OCI-M2 (cell line): ENCODE data around the gene CEBPA.
"Not testable (repeated sequence)": the region's sequence is repeated elsewhere in the genome, so short reads cannot be mapped to it uniquely, and the experiment has no call there.

Experiments
- DNase-seq: peaks from one replicate; lab custom pipeline; 2025; ENCODE audit not compliant: unreplicated experiment; lab: John Stamatoyannopoulos, UW

CEBPA gene

DNA sequence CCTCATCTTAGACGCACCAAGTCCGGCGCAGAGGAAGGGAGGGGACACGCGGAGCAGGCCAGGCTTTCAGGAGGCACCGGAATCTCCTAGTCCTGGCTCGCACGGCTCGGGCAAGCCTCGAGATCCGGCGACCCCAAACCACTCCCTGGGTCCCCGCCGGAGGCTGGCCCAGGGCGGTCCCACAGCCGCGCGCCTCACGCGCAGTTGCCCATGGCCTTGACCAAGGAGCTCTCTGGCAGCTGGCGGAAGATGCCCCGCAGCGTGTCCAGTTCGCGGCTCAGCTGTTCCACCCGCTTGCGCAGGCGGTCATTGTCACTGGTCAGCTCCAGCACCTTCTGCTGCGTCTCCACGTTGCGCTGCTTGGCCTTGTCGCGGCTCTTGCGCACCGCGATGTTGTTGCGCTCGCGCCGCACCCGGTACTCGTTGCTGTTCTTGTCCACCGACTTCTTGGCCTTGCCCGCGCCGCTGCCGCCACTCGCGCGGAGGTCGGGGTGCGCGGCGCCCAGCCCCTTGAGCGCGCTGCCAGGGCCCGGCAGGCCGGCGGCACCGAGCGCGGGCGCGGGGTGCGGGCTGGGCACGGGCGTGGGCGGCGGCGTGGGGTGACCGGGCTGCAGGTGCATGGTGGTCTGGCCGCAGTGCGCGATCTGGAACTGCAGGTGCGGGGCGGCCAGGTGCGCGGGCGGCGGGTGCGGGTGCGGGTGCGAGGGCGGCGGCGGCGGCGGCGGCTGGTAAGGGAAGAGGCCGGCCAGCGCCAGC is 1.0 kb downstream of the CEBPA start:
- DNase-seq = no peak

DNA sequence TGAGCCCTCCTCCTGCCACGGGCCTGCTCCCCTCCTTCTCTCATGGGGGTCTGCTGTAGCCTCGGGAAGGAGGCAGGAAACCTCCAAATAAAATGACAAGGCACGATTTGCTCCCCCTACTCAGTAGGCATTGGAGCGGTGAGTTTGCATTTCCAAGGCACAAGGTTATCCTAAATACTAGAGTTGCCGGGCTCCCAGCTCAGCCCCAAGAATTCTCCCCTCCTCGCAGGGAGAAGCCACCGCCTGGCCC is 1.5 kb downstream of the CEBPA start:
- no peak for DNase-seq

DNA sequence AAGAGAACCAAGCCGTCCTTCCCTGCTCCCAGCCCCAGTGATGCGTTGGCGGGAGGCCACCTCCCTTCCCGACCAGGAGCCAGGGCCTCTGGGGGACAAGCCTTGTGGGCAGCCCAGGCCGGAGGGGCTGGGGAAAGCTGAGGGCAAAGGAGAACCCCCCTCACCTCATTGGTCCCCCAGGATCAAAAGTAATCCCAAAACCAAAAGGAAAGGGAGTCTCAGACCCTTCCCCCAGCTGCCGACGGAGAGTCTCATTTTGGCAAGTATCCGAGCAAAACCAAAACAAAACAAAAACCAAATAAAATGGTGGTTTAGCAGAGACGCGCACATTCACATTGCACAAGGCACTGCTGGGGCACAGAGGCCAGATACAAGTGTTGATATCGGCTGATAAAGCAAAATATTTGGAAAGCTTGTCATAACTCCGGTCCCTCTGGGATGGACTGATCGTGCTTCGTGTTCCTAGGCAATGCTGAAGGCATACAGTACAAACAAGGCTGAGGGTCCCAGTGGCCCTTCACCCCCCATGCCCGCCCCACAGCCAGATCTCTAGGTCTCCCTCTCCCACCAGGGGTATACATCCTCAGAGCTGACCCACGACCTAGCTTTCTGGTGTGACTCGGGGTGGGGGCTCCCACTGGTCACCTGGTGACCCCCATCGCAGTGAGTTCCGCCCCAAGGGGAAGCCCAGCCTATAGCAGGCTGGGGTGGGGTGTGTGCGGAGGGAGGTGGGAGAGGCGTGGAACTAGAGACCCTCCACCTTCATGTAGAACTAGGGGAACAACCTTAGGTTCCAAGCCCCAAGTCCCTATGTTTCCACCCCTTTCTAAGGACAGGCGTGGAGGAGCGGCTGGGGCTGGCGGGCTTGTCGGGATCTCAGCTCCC is 2.1 kb downstream of the CEBPA start:
- no peak for DNase-seq

DNA sequence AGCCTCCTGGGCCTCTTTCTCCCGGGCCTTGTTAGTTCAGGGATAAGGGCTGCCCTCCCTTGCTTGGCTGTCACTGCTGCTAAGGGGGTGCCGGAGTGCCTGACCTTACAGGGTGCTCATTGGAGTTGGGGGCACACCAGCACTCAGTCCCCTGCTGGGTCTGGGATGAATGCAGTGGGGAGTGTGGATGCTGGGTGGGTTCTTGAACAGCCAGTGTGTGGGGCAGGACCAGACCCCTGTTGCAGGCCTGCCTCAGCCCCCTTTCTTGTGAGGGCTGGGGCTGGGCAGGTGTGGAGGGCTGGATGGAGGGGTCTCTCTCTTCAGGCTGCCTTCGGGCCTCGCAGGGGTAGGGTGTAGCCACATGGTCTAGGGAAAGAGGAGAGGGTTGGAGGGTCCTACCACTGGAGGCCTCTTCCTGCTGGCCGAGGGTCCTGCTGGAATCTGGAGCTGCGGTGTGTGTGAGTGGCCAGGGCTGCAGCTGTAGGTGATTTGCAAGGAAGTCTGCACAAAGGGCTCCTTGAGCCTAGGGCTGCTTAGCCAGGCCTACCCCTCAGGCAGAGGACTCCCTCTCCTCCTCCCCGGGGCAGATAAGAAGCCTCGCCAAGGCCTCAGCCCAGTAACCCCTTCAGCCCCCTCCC is 3.2 kb downstream of the CEBPA start:
- DNase-seq = no peak

DNA sequence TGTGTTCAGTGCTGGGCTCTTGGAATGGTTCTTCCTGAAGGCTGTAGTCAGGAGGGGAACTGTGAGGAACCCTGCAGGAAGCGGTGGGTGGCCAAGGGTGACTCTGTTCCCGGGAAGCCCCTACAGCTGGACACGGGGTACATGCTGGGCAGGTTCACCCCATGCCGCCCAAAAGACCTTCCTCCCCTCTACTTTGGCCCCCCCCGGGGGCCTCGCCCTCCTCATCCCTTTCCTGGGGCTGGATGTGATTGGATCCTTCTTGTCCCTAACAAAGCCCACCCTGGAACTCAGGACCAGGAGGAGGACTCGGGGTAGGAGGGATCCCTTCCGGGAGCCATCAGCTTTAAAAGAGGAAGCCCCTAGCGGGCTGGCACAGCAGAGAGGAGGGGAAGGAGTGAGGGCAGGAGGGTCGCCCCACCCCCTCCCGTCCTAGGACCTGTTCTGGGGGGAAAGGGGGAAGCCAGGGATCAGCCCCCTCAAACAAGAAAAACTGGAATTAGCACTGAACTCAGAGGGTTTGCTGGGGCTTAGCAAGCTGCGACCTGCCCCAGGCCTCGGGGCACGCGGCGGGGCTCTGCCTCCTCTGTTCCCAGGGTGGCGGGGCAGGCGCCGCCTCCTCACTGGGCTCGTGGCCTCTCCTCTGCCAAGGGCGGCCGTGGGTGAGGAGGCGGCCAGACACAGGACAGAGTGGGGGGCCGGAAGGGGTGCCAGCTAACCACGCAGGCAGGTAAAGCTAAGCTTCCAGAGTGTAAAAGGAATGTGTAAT is 4.0 kb downstream of the CEBPA start:
- DNase-seq = no peak

DNA sequence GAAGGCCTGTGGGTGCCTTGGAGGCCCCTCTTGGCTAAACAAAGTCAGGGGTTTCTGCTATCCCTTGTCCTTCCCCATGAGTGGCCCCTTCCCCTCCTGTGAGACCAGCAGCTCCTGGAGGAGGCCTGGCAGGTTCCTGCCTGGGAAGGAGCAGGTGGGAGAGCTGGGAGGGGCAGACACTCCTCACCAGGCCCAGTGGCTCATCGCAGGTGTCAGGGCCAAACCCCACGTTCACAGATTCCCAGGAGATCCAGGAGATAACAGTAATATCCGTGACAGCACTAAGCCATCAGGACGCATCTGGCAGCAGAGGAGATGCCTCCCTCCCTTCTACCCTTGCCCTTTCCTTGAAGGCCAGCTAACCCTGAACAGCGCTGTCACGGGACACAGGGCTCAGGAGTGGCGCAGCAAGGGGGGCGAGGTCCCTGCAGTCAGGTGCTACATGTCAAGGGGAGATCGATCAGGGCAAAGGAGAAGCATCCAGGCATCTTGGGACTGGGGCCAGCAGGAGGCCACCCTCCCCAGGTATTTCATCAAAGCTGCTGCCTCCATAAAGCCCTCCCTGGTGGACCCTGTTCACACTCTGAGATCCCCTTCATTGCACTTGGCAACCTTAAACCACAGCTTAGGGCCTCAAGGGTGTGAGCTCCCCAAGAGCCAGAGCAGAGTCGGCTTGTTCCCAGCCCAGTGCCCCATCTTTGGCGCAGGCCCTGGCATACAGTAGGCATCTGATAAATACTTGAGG is 4.8 kb downstream of the CEBPA start:
- no peak for DNase-seq

DNA sequence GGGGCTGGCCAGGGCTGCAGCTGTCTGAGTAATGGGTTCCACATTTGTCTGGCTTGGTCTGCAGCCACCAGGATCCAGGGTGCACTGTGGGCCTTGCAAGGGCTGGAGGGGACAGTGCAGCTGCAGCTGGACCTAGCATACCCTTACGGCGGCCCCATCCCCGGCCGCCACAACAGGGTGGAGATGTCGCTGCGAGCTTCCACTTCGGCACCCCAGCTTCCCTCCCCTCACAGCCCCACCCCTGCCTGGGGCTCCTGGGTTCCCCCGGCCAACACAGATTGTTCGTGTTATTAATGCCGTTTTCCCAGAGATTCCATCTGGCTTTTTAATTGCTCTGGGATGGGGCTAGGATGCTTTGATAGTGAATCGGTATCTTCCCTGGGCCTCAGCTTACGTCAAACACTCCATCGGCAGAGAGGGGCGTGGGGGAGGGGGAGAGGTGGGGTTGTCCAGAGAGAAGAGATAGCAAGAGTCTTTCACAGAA is 5.8 kb downstream of the CEBPA start:
- no peak for DNase-seq

DNA sequence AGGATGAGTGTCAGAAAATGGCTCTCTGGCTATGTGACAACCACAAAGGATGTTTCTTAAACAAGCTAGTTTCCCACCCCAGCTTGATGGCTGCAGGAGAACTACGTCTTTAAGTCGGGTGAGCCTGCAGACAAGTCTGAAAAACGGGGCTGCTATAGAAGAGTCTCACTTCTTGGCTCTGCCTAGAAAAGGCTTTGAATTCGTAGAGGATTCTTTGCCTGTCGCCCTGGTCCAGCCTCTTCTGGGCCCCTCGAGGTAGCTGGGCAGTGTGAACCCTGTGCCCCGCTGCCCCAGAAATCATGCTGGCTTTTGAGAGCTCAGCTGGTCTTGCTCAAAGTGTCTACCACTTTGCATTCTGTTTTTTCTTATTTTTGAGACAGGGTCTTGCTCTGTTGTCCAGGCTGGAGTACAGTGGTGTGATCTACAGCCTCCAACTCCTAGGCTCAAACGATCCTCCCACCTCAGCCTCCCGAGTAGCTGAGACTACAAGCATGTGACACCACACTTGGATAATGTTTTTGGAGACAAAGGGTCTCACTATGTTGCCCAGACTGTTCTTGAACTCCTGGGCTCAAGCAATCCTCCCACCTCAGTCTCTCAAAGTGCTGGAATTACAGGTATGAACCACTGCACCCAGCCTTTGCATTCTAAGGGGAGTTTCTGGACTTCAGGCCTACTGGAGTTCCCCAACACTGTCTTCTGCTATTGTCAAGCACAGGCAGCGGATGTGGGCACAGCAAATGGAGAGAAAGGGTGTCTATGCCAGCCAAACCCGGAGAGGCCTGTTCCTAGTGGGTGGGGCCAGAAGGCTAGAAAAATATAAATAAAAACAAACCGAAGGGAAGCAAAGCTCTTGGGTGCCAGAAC is 6.5 kb downstream of the CEBPA start:
- no peak for DNase-seq

DNA sequence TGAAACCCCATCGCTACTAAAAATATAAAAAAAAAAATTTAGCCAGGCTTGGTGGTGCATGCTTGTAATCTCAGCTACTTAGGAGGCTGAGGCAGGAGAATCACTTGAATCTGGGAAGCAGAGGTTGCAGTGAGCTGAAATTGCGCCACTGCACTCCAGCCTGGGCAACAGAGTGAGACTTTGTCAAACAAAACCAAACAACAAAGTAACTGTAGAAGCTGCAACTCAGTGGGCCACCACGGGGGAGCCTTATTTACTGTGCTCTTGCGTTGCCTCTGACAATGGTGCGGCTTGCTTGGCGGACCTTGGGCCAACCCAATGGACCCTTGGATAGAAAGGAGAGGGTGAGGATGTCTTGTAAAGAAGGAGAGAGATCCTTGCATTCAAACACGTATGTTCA is 7.3 kb downstream of the CEBPA start:
- DNase-seq = not testable (repeated sequence)

DNA sequence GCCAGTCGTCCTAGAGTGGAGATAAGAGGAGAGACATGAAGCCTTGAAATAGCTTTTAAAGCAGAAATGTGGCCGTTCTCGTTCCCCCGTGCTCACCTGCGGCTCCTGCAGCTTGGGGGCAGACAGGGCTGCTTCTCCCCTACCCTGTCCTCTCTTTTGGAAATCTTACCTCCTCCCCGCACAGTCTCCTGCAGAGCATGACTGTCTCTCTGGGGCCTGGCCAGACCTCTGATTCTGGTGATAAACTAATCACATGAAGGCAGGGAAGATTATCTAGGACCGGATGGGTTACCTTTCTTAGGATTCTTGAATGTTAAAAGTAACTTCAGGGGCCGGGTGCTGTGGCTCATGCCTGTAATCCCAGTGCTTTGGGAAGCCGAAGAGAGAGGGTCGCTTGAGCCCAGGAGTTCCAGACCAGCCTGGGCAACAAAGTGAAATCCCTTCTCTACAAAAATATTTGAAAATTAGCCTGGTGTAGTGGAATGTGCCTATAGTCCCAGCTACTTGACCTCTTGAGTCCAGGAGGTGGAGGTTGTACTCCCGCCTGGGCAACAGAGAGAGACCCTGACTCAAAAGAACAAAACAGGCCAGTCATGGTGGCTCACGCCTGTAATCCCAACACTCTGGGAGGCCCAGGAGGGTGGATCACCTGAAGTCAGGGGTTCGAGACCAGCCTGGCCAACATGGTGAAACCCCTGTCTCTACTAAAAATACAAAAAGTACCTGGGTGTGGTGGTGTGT is 8.1 kb downstream of the CEBPA start:
- no peak for DNase-seq

DNA sequence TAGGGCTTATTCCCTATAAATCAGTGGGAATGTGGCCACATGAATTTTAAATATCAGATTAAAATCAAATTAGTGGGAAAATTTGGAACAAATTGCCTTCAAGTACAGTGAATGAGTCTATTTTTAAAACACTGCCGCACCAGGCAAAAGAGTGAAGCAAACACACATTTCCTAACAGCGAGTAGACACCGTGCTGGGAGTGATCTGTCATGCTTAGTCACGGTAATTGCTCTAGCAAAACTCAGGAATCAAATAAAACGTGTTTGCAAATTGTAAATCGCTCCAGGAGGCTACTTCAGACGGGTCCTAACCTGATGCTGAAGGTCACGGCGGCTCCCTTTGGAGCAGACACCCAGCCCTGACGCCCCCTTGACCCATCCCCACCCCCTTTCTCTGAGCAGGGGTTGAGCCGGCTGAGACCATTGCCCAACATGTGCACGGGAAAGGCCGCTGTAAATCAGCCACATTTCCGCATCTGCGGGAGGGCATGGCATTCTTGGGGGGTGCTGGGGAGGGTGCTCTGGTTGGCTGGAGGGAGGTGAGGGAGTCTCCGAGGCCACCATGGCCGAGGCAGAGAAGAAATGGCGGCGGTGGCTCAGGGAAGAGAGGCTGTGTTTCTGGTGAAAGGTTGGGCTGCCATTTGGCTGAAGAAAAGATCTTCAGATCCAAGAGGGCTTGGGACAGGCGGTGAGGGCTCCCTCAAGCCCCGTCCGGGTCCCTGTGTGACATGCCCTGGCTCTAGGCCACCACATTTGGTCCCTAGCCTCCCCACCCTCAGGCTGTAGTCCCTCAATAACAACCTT is 8.9 kb downstream of the CEBPA start:
- DNase-seq = no peak

DNA sequence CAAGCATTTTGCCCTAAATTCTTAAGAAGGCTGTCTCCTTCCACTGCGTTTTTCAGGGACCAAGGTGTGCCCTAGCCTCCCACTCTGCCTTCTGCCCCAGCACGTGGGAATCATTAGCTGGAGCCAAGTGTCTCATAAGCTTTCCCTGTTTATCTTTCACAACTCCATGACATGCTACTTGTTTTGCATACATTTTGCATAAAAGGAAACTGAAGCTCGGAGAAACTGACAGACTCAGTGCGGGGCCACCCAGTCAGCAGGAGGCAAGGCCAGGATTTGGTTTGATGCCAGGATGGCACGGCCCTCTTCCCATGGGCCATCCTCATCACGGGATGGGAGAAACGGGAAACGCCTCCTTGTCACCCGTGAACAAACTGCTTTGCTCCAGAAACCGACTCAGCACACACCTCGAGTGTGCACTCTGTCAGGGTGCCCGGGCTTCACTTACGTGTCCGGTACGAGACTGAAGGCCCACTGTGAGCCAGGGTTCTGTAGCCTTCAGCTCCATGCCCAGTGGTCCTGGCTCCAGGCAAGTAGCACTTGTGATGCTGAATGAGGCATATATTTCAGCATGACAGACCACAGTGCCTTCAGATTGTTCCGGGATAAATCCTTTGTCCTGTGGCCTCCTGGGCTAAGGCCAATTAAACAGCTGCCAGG is 9.6 kb downstream of the CEBPA start:
- DNase-seq = no peak

DNA sequence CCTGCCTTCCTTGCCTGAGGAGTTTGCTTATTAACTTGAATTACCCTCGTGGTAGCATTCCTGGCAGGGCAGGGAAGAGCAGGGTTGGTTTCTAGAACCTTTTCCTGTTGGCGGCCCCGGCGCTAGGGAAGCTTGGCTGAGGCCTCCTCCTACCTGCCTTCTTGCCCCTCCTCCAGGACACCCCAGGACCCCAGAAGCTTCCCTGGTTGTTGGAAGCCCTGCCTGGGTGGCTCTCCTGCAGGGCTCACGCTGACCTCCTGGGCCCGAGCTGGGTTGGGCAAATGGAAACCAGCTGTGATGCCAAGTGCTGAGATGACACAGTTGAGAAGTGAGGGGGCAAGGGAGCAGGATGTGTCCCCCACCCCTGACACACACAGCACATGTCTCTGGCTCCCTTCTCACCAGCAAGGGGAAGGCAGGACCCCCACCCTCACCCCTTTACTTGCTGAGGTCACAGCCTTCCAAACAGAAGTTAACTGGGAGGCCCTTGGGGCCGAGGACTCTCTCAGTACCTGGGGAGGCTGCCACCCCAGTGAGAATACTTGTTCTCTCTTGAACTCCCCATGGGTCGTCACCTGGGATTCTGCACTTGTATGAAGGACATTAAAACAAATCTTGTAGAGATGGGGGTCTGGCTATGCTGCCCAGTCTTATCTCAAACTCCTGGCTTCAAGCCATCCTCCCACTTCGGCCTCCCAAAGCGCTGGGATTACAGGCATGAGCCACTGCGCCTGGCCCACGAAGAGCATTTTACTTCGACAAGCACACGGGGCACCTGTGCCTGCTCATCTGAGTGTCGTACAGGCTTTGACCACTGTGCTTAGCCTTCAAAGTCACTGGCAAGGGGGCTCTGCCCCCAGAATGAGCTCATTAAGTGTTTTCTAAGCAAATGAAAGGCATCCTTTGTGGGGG is 10.5 kb downstream of the CEBPA start:
- DNase-seq = no peak

DNA sequence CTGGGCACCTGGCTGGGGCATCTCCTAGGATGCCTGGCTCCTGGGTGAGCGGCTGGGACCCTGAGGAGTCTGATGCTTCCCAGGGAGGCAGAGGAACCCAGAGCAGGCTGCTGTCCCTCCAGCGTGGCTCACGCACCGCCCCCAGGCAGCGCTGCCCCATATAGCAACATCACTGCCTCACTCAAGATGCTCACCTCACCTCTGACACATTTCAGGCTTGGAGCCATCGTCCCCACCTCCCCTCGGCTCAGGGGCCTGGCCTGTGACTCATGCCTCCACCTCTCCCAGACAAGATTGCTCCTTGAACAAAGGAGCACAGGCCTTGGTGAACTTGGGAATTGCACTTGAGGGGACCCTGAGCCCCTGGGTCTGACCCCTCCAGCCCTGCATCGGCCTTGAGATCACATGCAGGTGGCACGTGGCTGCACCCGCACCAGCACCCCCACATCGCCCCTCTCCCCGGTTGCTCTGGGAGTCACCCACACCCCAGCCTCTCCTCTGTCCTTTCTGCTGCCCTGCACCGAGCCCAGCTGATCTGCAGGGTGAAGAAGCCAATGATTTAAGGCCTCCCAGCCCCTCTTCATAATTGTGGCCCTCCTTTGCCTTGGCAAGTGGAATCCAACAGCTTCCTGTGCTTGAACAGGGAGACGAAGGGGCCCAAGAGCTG is 11.2 kb downstream of the CEBPA start:
- no peak for DNase-seq

DNA sequence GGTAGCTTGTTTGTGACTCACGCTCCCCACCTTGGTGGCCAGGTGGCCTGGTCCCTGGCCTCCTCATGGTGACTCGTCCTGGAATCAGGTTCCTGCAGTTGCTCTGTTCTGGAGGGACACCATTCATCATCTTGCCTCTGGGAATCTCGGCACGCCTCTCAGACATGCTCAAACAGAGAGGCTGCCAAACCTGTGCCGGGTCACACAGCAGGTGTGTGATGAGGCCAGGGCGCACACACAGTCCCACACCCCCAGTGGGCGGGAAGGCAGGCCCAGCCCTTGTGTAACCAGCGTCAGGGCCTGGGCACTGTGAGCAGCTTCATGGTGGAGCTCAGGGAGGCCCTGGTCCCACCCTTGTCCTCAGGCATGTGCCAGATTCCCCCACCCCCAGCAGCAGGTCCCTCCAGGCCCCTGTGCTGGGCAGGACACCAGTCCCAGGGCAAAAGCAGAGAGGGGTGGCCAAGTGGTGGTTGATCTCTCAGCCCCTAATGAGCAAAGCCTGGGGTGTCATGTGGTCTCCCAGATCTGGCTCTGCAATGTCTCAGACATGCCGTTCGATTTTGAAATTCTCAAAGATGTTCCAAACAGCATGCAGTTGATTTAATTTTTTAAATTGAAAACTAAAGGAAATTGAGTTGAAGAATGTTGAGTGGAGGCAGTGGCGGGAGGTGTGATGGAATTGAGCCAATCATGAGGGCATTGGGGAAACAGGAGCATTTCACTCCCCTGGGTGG is 12.1 kb downstream of the CEBPA start:
- DNase-seq = no peak
